ENCODE data around the gene THRSP.
A peak's percentile ranks its signal among the peaks of the same experiment; 100 is the strongest.
"Not testable (repeated sequence)": the region's sequence is repeated elsewhere in the genome, so short reads cannot be mapped to it uniquely, and the experiment has no call there.

THRSP gene

GRCh38 chr11:78039391-78039918, 24.2 kb upstream of the THRSP start:
- DNase-seq (ENCODE audit: low read depth in 2 of 2) = no peak

DNA sequence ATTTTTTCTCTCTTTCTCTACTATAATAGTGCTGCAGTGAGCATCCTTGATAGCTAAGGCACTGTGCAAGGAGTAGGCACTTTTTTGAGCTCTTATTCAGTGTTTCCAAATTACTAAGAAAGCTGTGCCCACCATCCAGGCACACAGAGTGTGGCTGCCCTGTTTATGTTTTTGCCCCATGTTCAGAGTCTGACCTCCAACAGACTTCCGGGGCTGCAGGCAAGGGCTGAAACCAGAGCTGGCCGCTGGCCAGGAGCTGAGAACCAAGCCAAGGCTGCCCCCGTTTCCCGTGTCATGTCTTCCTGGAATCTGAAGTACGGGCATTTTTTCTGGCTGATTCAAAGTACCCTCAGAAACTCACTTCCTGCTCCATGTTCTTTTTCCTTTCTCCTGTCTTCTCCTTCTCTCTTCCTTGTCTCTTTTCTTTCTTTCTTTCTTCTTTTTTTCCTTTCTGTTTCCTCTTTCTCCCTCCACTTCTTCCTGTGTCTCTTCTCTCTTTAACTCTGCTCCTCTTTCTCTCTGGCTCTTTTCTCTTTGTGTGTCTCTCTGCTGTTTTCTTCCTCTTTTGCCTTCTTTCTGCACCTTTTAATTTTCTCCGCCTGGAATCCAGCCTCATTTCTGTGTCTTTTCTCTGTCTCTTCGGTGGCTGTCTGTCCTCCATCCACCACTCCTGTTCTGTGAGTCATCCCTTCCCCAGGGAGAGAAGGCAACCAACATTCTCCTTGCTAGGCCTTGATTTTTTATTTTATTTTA, 23.6 kb upstream of the THRSP start:
- DNase-seq (ENCODE audit: low read depth in 2 of 2) = no peak

- DNase-seq (ENCODE audit: low read depth in 2 of 2) = no peak
These were observed 22.8 kb upstream of the THRSP start for GRCh38 chr11:78040691-78041379.

DNA sequence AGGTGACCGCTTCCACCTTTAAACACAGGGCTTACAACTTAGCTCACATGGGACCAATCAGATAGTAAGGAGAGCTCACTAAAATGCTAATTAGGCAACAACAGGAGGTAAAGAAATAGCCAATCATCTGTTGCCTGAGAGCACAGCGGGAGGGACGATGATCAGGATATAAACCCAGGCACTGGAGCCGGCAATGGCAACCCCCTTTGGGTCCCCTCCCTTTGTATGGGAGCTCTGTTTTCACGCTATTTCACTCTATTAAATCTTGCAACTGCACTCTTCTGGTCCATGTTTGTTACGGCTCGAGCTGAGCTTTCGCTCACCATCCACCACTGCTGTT, 22.3 kb upstream of the THRSP start:
- DNase-seq (ENCODE audit: low read depth in 2 of 2) = not testable (repeated sequence)

DNA sequence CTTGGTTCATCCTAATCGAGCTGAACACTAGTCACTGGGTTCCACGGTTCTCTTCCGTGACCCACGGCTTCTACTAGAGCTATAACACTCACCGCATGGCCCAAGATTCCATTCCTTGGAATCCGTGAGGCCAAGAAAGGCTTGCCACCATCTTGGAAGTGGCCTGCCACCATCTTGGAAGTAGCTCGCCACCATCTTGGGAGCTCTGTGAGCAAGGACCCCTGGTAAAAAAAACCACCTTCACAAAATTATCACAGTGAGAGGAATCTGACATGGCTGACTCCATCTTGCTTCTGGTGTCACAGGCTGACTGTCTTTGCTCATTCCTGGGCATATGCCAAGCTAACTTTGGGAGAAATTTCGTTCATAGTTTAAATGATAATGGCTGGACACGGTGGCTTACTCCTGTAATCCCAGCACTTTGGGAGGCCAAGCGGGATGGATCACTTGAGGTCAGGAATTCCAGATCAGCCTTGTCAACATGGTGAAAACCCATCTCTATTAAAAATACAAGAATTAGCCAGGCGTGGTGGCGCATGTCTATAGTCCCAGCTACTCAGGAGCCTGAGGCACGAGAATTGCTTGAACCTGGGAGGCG, 21.7 kb upstream of the THRSP start:
- no peak for DNase-seq (ENCODE audit: low read depth in 2 of 2)

DNA sequence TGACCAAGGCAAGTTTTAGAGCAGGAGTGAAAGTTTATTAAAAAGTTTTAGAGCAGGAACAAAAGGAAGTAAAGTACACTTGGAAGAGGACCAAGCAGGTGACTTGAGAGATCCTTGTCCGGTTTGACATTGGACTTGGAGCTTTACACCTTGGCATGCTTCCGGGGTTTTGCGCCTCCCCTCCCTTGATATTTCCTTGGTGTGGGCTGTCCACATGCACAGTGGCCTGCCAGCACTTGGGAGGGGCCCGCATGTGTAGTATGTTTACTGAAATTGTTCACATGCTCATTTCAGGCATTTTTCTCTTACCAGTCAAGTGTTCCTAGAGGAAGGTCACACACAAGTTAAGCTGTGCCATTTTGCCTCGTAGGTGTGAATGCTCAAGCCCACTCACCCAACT, 19.0 kb upstream of the THRSP start:
- no peak for DNase-seq (ENCODE audit: low read depth in 2 of 2)

DNA sequence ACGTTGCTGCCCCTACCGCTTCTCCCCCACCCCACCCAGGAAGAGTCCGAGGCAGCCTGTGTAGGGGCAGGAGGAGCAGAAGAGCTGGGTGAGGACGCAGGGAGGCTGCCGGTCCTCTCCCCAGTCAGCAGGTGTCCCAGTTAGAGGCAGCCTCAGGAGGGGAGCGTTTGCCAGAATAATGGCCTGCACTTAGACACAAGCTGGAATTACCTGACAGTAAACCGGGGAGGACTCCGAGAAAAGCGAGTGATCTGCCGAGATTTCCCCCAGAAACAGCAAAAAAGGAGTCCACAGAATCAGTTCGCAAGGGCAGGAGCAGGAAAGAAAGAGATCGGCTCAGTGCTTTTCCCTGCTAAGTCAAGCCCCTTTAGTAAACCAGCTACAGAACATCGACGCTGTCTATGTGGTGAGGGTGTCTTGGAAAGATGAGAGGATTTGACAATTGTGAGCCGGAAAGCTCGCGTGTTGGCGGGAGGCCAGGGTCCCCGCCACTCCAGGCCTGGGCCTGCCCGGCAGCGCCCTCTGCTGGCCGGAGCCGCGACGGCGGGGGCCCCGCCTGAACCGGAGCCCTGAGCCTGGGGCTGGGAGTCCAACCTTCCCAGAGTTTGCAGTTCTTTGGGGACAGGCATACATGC, 17.7 kb upstream of the THRSP start:
- DNase-seq (ENCODE audit: low read depth in 2 of 2) = peak; percentile 43 to 65

DNA sequence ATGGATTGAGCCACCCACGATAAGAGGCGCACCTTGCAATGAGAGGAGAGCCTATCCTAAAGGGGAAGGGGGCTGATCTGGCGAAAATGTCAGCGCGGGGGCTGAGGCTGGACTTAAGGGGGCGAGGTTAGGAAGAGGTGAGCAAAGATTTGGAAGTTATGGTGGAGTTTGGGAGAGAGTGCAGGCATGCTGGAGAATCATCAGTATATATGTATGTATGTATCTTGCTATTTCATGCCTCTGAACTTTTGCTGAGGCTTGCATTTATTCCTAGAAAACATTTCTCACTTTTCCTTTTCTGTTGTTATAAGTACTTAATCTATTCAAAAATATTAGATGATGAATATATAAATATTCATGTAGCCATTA, 17.2 kb upstream of the THRSP start:
- no peak for DNase-seq (ENCODE audit: low read depth in 2 of 2)

GRCh38 chr11:78048561-78048960, 15.1 kb upstream of the THRSP start:
- DNase-seq (ENCODE audit: low read depth in 2 of 2) = no peak

DNA sequence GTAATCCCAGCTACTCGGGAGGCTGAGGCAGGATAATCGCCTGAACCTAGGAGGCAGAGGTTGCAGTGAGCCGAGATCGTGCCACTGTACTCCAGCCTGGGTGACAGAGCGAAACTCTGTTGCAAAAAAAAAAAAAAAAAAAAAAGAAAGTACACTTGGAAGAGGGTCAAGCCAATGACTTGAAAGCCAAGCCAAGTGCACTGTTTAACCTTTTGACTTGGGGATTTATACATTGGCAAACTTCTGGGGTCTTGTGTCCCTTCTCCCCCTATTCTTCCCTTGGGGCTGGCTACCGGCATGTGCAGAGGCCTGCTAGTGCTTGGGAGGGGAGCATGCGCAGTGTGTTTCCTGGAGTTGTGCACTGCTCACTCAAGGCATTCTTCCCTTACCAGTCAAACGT, 14.3 kb upstream of the THRSP start:
- no peak for DNase-seq (ENCODE audit: low read depth in 2 of 2)

- no peak for DNase-seq (ENCODE audit: low read depth in 2 of 2)
These were observed 12.5 kb upstream of the THRSP start for GRCh38 chr11:78050964-78051831.

DNA sequence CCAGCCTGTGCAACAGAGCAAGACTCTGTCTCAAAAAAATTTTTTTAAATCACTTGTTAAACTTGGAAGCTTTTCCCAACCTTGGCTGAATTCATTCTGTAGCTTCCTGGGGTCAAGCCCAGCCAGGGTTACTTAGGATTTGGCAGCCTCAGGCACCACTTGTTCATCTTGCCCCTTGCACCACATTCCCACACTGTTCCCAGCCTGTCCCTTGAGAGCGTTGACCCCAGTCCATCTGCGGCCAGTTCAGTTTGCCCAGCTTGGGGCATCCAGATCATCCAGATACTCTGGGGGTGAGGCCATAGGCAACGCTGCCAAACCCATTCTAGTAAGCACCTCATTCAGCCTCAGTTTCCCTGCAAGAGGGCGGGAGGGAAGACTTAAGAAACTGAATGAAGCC, 8.7 kb upstream of the THRSP start:
- DNase-seq (ENCODE audit: low read depth in 2 of 2) = no peak

DNA sequence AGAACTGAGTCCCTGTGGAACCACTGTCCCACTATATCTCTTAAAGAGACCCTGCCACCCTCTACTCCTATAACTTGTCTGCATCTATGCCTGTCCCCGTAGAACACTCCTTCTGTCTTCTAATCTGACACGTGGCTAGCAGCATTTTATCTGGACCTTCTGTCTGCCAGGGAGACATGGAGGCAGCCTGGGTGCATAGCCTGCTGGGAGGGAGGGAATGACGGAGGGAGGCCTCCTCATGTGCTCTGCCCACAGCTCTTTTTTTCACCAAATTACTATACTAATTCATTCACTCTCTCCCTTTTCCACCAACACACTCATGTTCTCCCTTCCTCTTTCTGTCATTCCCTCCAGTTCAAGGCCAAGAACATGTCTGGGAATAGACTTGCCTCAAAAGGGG, 7.6 kb upstream of the THRSP start:
- DNase-seq (ENCODE audit: low read depth in 2 of 2) = no peak

- no peak for DNase-seq (ENCODE audit: low read depth in 2 of 2)
These were observed 6.1 kb upstream of the THRSP start for GRCh38 chr11:78057462-78058055.

- DNase-seq (ENCODE audit: low read depth in 2 of 2) = not testable (repeated sequence)
These were observed 3.8 kb upstream of the THRSP start for GRCh38 chr11:78059749-78060328.

GRCh38 chr11:78060533-78060932, 3.1 kb upstream of the THRSP start:
- DNase-seq (ENCODE audit: low read depth in 2 of 2) = no peak

DNA sequence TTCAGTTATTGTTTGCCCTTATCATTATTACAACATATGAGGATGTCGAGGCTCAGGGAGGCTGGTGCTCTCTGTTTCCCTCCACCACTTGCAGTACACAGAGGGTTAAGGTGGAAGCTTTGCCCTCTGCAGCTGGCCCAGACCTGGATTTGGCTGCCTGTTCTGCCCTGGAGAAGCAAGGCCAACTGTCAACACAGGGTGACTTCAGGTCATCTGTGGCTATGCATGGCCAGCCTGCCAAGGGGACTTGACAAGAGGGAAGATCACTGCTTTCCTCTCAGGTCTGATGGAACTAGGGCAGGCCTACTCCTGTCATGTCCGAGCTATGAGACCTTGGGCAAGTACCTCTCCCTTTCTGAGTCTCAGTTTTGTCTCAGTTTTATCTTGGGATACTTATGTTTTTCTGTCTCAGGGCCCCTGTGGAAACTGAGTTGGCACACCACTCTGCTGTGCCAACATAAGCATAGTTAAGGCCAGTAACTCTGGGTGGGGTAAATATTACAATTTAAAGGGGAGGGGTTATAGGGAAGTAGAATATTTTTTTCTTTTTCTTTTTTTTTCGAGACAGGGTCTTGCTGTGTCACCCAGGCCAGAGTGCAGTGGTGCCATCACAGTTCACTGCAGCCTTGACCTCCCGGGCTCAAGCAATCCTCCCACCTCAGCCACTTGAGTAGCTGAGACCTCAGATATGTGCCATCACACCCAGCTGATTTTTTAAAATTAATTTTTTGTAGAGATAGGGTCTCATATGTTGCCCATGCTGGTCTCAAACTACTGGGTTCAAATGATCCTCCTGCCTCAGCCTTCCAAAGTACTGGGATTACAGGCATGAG, 2.4 kb upstream of the THRSP start:
- no peak for DNase-seq (ENCODE audit: low read depth in 2 of 2)

- no peak for DNase-seq (ENCODE audit: low read depth in 2 of 2)
These were observed 1.7 kb upstream of the THRSP start for GRCh38 chr11:78061921-78062311.

DNA sequence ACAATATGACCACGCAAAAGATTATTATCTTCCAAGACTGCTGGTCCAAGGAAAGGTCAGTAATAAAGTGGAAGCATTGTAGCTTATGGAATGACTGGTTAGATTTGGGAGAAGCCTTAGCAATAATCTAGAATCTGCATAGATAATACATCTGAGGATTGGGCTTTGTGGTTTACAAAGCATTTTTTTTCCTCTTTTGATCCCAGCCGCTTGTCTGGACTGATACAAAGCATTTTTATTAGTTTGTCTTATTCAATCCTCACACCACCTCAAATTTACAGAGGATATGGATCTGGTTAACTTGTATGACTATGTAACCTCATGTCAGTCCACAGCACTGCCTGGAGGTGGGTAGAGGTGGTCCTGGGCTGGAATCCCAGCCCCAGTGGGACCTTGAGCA, 990 bp upstream of the THRSP start:
- DNase-seq (ENCODE audit: low read depth in 2 of 2) = no peak

- DNase-seq (ENCODE audit: low read depth in 2 of 2) = no peak
These were observed 1.5 kb downstream of the THRSP start for GRCh38 chr11:78065203-78065602.
